Stimulated activated naive B cell treated with anti-CD40 and anti-IgM and Interleukin-4, amounts not matched to agents 10 μg/mL and 1 μg/mL and 100 μg/mL, for 72 hours (primary cell): Measurements from ENCODE around the gene MISP3.
A peak's percentile ranks its signal among the peaks of the same experiment; 100 is the strongest.

Source experiments
- ATAC-seq, 2 donors: fragments of 150-1000 bp; cut with Tn5 transposase; replicated peaks; 2 replicates each; pipeline ENCODE4 v1.10.0; 2021; ENCODE audit warnings: moderate library complexity in 1 of 2
- DNase-seq: peaks from one replicate; pipeline ENCODE4 v3.0.0; 2021
- H3K27ac Mint-ChIP-seq: one replicate; pipeline ENCODE4 v1.8.0; 2022; ENCODE audit warnings: mild to moderate bottlenecking, mixed read lengths
- H3K27me3 Mint-ChIP-seq, 2 donors: one replicate each; pipeline ENCODE4 v1.8.0; 2022; ENCODE audit warnings: mixed read lengths in 2 of 2
- H3K36me3 Mint-ChIP-seq, 2 donors: one replicate each; pipeline ENCODE4 v1.8.0; 2022; ENCODE audit warnings: mixed read lengths in 2 of 2, mild to moderate bottlenecking in 1 of 2
- H3K4me1 Mint-ChIP-seq, 2 donors: one replicate each; pipeline ENCODE4 v1.8.0; 2022; ENCODE audit warnings: mixed read lengths in 2 of 2, mild to moderate bottlenecking in 1 of 2
- H3K4me3 Mint-ChIP-seq, 2 donors: one replicate each; pipeline ENCODE4 v1.8.0; 2022; ENCODE audit warnings: mild to moderate bottlenecking in 2 of 2, mixed read lengths in 2 of 2, moderate library complexity in 1 of 2
- H3K9me3 Mint-ChIP-seq, 2 donors: one replicate each; pipeline ENCODE4 v1.8.0; 2022; ENCODE audit warnings: mixed read lengths in 2 of 2, mild to moderate bottlenecking in 1 of 2

The MISP3 gene

GRCh38 chr19:14093117-14093823 is 20.7 kb downstream of the MISP3 start:
- H3K4me3 Mint-ChIP-seq = peak overlapping the region in 1 of 2 donors; percentile 26
- peaks cover 11 to 18% of the 10 kb centered on the region in 2 donors for H3K4me1 Mint-ChIP-seq
- H3K27ac Mint-ChIP-seq = no peak overlapping the region
- peaks cover 33 to 49% of the 10 kb centered on the region in 2 donors for H3K36me3 Mint-ChIP-seq
- peaks cover 0 to 2% of the 10 kb centered on the region in 2 donors for H3K9me3 Mint-ChIP-seq
- DNase-seq = no peak
- no peaks in the 10 kb centered on the region for H3K27me3 Mint-ChIP-seq
- no peak for ATAC-seq

DNA sequence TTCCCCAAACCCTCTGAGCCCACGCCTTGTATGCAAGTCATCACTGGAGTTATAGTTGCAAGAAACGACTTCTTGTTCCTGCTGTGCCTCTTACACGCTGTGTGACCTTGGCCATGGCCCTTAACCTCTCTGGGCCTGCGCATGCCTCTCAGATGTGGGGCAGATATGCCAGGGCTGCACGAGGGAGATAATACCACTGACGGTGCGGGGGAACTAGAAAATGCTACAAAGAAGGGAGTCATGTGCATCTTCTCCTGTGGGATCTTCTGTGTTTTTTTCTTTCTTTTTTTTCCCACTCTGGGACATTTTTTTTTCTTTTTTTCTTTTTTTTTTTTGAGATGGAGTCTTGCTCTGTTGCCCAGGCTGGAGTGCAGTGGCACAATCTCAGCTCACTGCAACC is 22.3 kb downstream of the MISP3 start:
- H3K4me3 Mint-ChIP-seq = no peak overlapping the region
- no peaks in the 10 kb centered on the region for H3K27me3 Mint-ChIP-seq
- peak overlapping the region; percentile 56 for H3K27ac Mint-ChIP-seq
- H3K9me3 Mint-ChIP-seq = peaks cover 0 to 2% of the 10 kb centered on the region in 2 donors
- DNase-seq = no peak
- peaks cover 7 to 10% of the 10 kb centered on the region in 2 donors for H3K4me1 Mint-ChIP-seq
- no peak for ATAC-seq
- H3K36me3 Mint-ChIP-seq = peaks cover 29 to 40% of the 10 kb centered on the region in 2 donors

DNA sequence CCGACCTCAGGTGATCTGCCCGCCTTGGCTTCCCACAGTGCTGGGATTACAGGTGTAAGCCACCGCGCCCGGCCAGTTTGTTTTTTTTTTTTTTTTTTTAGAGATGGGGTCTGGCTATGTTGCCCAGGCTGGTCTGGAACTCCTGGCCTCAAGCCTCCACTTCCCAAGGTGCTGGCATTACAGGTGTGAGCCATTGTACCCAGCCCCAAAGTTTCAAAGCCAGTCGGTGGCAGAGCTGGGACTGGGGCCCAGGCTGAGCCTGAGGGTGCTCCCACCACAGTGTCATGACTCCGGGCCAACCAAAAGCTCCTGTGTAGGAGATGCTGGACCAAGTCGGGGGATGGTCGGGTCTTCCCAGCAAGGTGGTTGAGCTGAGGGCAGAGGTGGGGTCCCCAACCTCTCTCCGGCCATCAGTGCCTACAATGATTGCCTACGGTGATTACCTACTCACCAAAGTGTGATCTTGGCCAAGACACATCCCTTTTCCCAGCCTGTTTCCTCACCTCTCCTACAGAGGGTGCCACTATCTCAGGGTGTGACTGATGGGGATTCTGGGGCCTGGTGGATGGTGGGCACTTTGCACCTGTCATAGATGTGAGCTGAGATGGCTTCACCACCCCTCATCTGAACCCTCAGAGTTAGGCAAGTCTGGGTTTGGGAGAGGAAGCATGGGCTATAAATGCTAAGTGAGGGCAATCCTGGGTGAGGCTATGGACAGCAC is 23.8 kb downstream of the MISP3 start:
- ATAC-seq (no peak), DNase-seq (no peak)
- Mint-ChIP-seq H3K4me3 (no peak overlapping the region), H3K27ac (no peak overlapping the region), H3K4me1 (peaks cover 7 to 10% of the 10 kb centered on the region in 2 donors), H3K27me3 (no peaks in the 10 kb centered on the region), H3K9me3 (peaks cover 0 to 2% of the 10 kb centered on the region in 2 donors), H3K36me3 (peaks cover 29 to 45% of the 10 kb centered on the region in 2 donors)

DNA sequence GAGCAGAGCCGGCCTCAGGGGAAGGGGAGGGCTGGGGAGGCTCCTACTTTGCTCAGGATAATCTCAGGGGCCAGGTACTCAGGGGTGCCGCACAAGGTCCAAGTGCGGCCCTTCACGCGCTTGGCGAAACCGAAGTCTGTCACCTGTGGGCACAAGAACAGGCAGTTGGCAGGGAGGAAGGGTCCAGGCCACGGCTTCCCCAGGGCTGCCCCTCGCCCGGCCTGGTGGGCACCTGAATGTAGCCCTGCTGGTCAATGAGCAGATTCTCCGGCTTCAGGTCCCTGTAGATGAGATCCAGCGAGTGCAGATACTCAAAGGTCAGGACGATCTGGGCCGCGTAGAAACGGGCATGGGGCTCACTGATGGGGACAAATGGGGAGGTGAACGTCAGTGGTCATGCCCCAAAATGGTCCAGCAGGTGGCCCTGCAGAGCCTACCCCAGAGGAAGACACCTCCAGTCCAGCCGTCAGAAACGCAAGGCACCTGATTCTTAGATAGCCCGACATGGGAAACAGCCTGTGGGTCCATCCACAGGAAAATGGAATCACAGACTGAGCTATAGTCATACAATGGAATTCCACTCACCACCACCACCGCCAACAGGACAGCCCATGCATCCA is 25.1 kb downstream of the MISP3 start:
- H3K27ac Mint-ChIP-seq = no peak overlapping the region
- H3K9me3 Mint-ChIP-seq = peaks cover 0 to 2% of the 10 kb centered on the region in 2 donors
- H3K4me1 Mint-ChIP-seq = no peaks in the 10 kb centered on the region
- H3K36me3 Mint-ChIP-seq = peaks cover 24 to 36% of the 10 kb centered on the region in 2 donors
- DNase-seq = no peak
- ATAC-seq = no peak
- H3K4me3 Mint-ChIP-seq = no peak overlapping the region
- H3K27me3 Mint-ChIP-seq = no peaks in the 10 kb centered on the region

GRCh38 chr19:14101003-14101545 is 28.5 kb downstream of the MISP3 start:
- peaks cover 26 to 37% of the 10 kb centered on the region in 2 donors for H3K36me3 Mint-ChIP-seq
- H3K9me3 Mint-ChIP-seq = no peaks in the 10 kb centered on the region
- H3K27me3 Mint-ChIP-seq = no peaks in the 10 kb centered on the region
- DNase-seq (no peak), ATAC-seq (no peak)
- H3K27ac Mint-ChIP-seq = no peak overlapping the region
- H3K4me3 Mint-ChIP-seq = no peak overlapping the region
- no peaks in the 10 kb centered on the region for H3K4me1 Mint-ChIP-seq

- Mint-ChIP-seq H3K4me1 (no peaks in the 10 kb centered on the region), H3K9me3 (no peaks in the 10 kb centered on the region), H3K27me3 (no peaks in the 10 kb centered on the region), H3K4me3 (no peak overlapping the region), H3K27ac (no peak overlapping the region), H3K36me3 (peaks cover 21 to 32% of the 10 kb centered on the region in 2 donors)
- no peak for ATAC-seq
- no peak for DNase-seq
Observed at GRCh38 chr19:14102102-14102696, 29.6 kb downstream of the MISP3 start.

- no peaks in the 10 kb centered on the region for H3K9me3 Mint-ChIP-seq
- H3K4me1 Mint-ChIP-seq = no peaks in the 10 kb centered on the region
- no peak for DNase-seq
- ATAC-seq = no peak
- no peak overlapping the region for H3K4me3 Mint-ChIP-seq
- H3K27ac Mint-ChIP-seq = no peak overlapping the region
- no peaks in the 10 kb centered on the region for H3K27me3 Mint-ChIP-seq
- peaks cover 20 to 26% of the 10 kb centered on the region in 2 donors for H3K36me3 Mint-ChIP-seq
Observed at GRCh38 chr19:14102756-14103155, 30.2 kb downstream of the MISP3 start.

- no peaks in the 10 kb centered on the region for H3K4me1 Mint-ChIP-seq
- peak in 1 of 2 donors; percentile 33 for ATAC-seq
- no peaks in the 10 kb centered on the region for H3K27me3 Mint-ChIP-seq
- no peak for DNase-seq
- H3K27ac Mint-ChIP-seq = no peak overlapping the region
- peaks cover 19 to 21% of the 10 kb centered on the region in 2 donors for H3K36me3 Mint-ChIP-seq
- H3K4me3 Mint-ChIP-seq = no peak overlapping the region
- no peaks in the 10 kb centered on the region for H3K9me3 Mint-ChIP-seq
Observed at GRCh38 chr19:14103310-14103709, 30.7 kb downstream of the MISP3 start.

- ATAC-seq = no peak
- no peak overlapping the region for H3K27ac Mint-ChIP-seq
- no peaks in the 10 kb centered on the region for H3K27me3 Mint-ChIP-seq
Observed at GRCh38 chr19:14105680-14106079, 33.1 kb downstream of the MISP3 start.

GRCh38 chr19:14106840-14107239 is 34.3 kb downstream of the MISP3 start:
- ATAC-seq = no peak
- Mint-ChIP-seq H3K4me1 (peaks cover 2 to 10% of the 10 kb centered on the region in 2 donors), H3K4me3 (no peak overlapping the region), H3K27ac (no peak overlapping the region), H3K27me3 (no peaks in the 10 kb centered on the region), H3K36me3 (peaks cover 16 to 19% of the 10 kb centered on the region in 2 donors), H3K9me3 (no peaks in the 10 kb centered on the region)
- no peak for DNase-seq

More at GRCh38 chr19:14105680-14106079, 33.1 kb downstream of the MISP3 start:
- DNase-seq = no peak
- H3K4me3 Mint-ChIP-seq = no peak overlapping the region
- H3K4me1 Mint-ChIP-seq = peaks cover 2 to 4% of the 10 kb centered on the region in 2 donors
- no peaks in the 10 kb centered on the region for H3K9me3 Mint-ChIP-seq
- peaks cover 19% of the 10 kb centered on the region in 2 donors for H3K36me3 Mint-ChIP-seq

DNA sequence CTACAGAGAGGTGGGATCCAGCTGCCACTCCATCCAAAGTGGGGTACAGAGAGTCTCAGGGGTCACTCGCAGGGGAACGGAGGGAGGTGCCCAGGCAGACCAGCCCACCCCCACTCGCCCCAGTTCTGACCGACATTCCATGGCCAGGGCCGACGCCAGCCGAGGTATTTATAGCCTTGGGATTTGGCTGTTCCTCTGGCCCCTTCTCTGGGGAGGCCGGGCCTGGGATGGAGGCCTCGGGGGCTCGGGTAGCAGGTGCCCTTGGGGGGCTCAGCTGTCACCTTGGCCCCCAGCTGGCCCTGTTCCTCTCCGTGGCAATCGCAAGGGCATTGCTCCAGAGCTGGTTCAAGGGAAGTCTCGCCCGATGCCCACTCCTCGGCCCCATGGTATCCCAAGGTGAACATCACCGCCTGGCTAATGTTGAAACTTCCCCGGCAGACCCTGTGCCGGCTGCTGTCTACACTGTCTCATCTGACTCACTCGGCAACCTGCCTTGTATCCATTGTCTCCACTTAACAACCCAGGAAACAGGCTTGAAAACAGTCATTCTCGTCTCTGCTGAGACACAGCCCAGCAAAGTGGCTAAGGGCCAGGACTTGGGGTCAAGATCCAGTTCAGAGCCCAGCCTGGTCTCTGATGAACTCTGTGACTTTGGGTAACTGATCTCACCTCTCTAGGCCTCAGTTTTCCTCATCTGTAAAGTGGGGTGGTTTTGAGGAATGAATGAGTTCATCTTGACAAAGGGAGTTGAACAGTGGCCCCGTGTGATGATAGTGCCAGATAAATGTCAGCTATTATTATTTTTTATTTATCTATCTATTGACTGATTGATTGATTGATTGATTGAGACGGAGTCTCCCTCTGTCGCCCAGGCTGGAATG is 35.2 kb downstream of the MISP3 start:
- DNase-seq = no peak
- no peak for ATAC-seq

GRCh38 chr19:14110650-14111049 is 38.1 kb downstream of the MISP3 start:
- Mint-ChIP-seq H3K27me3 (no peaks in the 10 kb centered on the region), H3K27ac (no peak overlapping the region), H3K36me3 (peaks cover 6 to 9% of the 10 kb centered on the region in 2 donors), H3K4me1 (peaks cover 12 to 37% of the 10 kb centered on the region in 2 donors), H3K9me3 (no peaks in the 10 kb centered on the region), H3K4me3 (no peak overlapping the region)
- DNase-seq (no peak), ATAC-seq (no peak)

More for the DNA sequence above, 35.2 kb downstream of the MISP3 start:
- H3K27me3 Mint-ChIP-seq = no peaks in the 10 kb centered on the region
- H3K27ac Mint-ChIP-seq = no peak overlapping the region
- no peak overlapping the region for H3K4me3 Mint-ChIP-seq
- H3K4me1 Mint-ChIP-seq = peaks cover 2 to 15% of the 10 kb centered on the region in 2 donors
- peaks cover 16% of the 10 kb centered on the region in 2 donors for H3K36me3 Mint-ChIP-seq
- H3K9me3 Mint-ChIP-seq = no peaks in the 10 kb centered on the region

DNA sequence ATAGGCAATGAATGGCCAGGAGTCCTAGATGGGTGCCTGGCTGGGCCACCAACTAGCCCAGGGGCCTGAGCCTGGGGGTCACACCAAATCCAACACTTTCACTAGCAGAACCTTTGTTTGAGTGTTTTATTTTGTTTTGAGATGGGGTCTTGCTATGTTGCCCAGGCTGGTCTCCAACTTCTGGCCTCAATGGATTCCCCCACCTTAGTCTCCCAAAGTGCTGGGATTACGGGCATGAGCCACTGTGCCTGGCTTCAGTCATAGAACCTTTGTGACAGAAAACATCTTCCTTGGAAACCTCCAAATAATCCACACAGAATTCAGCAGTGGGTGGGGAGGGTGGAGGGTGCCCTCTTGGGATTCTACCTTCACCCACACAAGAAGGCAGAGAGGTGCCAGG is 38.9 kb downstream of the MISP3 start:
- Mint-ChIP-seq H3K9me3 (no peaks in the 10 kb centered on the region), H3K4me3 (no peak overlapping the region), H3K27ac (no peak overlapping the region), H3K27me3 (no peaks in the 10 kb centered on the region), H3K36me3 (peaks cover 2 to 6% of the 10 kb centered on the region in 2 donors), H3K4me1 (peaks cover 19 to 45% of the 10 kb centered on the region in 2 donors)
- DNase-seq = no peak
- ATAC-seq = no peak
